ENCODE data around the gene EPB41L4B.

The EPB41L4B gene

DNA sequence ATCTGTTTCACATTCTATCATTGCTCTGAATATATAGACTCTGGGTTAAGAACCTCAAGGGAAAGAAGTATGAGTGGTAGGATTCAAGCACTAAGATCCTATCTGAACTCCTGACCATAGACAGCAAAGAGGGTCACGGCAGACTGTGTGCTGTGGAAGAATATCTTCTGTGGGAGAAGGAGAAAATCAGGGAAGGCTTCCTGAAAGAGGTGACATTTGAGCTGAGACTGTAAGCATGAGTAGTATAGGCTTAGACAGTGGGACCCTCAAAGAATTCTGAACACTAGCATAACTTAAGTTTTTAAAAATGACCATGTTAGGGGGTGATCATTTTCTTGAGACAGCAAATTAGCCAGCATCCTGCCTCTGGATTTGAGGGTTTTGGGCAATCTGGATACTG is 157.7 kb downstream of the EPB41L4B start:
- TF ChIP-seq EZH2phosphoT487 (IDR thresholded peaks at IDR 0.05; ENCODE audit: low read depth), result no peak
- TF ChIP-seq, protein P1, sequence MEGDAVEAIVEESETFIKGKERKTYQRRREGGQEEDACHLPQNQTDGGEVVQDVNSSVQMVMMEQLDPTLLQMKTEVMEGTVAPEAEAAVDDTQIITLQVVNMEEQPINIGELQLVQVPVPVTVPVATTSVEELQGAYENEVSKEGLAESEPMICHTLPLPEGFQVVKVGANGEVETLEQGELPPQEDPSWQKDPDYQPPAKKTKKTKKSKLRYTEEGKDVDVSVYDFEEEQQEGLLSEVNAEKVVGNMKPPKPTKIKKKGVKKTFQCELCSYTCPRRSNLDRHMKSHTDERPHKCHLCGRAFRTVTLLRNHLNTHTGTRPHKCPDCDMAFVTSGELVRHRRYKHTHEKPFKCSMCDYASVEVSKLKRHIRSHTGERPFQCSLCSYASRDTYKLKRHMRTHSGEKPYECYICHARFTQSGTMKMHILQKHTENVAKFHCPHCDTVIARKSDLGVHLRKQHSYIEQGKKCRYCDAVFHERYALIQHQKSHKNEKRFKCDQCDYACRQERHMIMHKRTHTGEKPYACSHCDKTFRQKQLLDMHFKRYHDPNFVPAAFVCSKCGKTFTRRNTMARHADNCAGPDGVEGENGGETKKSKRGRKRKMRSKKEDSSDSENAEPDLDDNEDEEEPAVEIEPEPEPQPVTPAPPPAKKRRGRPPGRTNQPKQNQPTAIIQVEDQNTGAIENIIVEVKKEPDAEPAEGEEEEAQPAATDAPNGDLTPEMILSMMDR (IDR thresholded peaks at IDR 0.05; ENCODE audit: low read depth, low read length), result no peak
- Histone ChIP-seq H3K27me3 (ENCODE audit: low read depth, low read length) (peaks cover 6% of the 10 kb centered on the region; the same call in 1 of the 2 replicates), H3K4me1 (ENCODE audit: low read length) (peaks cover 16% of the 10 kb centered on the region), H3K4me2 (ENCODE audit: low read length) (no peak overlapping the region), H3K36me3 (replicated peaks; ENCODE audit: low read depth, low read length) (no peaks in the 10 kb centered on the region), H2AFZ (ENCODE audit: low read depth, low read length) (no peak overlapping the region), H3K9me3 (ENCODE audit: insufficient read depth, low read length) (no peaks in the 10 kb centered on the region), H4K20me1 (ENCODE audit: insufficient read depth, low read length) (no peaks in the 10 kb centered on the region), H3K27ac (ENCODE audit: low read length) (no peak overlapping the region), H3K4me3 (ENCODE audit: low read length) (no peak overlapping the region), H3K9ac (ENCODE audit: low read length) (no peak overlapping the region), H3K79me2 (ENCODE audit: low read length) (no peaks in the 10 kb centered on the region)

DNA sequence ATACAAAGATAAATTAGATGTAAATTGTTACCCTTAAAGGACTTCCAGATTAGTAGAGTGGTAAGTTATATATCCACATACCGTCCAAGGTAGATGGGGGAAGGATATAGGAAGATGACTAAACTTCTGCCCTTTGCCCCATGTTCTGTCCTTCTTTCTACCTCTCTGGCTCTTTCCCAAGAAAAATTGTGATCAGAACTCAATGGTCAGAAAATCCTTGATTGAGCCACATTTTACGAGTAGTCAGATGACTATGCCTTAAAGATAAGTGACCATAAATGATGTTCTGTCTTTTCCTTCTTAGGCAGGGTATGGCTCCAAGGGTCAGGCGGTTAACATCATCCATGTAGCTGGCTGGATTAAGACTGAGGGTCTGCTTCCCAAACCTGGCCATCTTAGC is 158.2 kb downstream of the EPB41L4B start:
- H3K79me2 ChIP-seq (ENCODE audit: low read length), result no peaks in the 10 kb centered on the region
- no peaks in the 10 kb centered on the region for H4K20me1 ChIP-seq (ENCODE audit: insufficient read depth, low read length)
- H3K27ac ChIP-seq (ENCODE audit: low read length), result no peak overlapping the region
- no peak overlapping the region for H3K9ac ChIP-seq (ENCODE audit: low read length)
- no peak for TF ChIP-seq EZH2phosphoT487 (IDR thresholded peaks at IDR 0.05; ENCODE audit: low read depth)
- TF ChIP-seq, protein P1 (IDR thresholded peaks at IDR 0.05; ENCODE audit: low read depth, low read length), result no peak
- H3K4me2 ChIP-seq (ENCODE audit: low read length), result no peak overlapping the region
- H3K27me3 ChIP-seq (ENCODE audit: low read depth, low read length), result peaks cover 6% of the 10 kb centered on the region; the same call in 1 of the 2 replicates
- H3K4me3 ChIP-seq (ENCODE audit: low read length), result no peak overlapping the region
- no peaks in the 10 kb centered on the region for H3K9me3 ChIP-seq (ENCODE audit: insufficient read depth, low read length)
- H2AFZ ChIP-seq (ENCODE audit: low read depth, low read length), result no peak overlapping the region
- H3K36me3 ChIP-seq (replicated peaks; ENCODE audit: low read depth, low read length), result no peaks in the 10 kb centered on the region
- H3K4me1 ChIP-seq (ENCODE audit: low read length), result peaks cover 16% of the 10 kb centered on the region

DNA sequence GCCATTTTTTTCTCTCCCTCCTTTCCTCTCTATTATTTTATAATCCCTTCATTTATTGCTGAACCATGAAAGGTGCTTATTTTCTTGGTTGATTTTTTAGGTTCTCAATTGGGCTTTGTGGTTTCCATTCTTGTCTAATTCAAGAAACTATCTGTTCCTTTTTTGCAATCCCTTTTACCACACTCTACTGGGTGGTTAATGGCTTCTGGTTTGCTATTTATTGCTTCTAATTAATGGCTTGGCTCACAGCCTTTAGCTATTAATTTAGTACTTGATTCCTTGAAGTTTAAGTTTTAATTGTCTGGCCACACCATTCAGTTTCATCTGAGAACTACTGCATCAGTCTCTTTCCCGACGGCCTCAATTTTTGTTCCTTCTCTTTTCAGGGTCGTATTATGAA is 159.4 kb downstream of the EPB41L4B start:
- H4K20me1 ChIP-seq (ENCODE audit: insufficient read depth, low read length), result no peaks in the 10 kb centered on the region
- H3K27ac ChIP-seq (ENCODE audit: low read length), result no peak overlapping the region
- no peak overlapping the region for H3K4me3 ChIP-seq (ENCODE audit: low read length)
- no peaks in the 10 kb centered on the region for H3K79me2 ChIP-seq (ENCODE audit: low read length)
- H3K36me3 ChIP-seq (replicated peaks; ENCODE audit: low read depth, low read length), result no peaks in the 10 kb centered on the region
- H2AFZ ChIP-seq (ENCODE audit: low read depth, low read length), result no peak overlapping the region
- H3K4me2 ChIP-seq (ENCODE audit: low read length), result no peak overlapping the region
- no peaks in the 10 kb centered on the region for H3K9me3 ChIP-seq (ENCODE audit: insufficient read depth, low read length)
- TF ChIP-seq EZH2phosphoT487 (IDR thresholded peaks at IDR 0.05; ENCODE audit: low read depth), result no peak
- TF ChIP-seq, protein P1 (IDR thresholded peaks at IDR 0.05; ENCODE audit: low read depth, low read length), result no peak
- H3K9ac ChIP-seq (ENCODE audit: low read length), result no peak overlapping the region
- H3K27me3 ChIP-seq (ENCODE audit: low read depth, low read length), result peaks cover 6% of the 10 kb centered on the region; the same call in 1 of the 2 replicates
- peaks cover 16% of the 10 kb centered on the region for H3K4me1 ChIP-seq (ENCODE audit: low read length)

DNA sequence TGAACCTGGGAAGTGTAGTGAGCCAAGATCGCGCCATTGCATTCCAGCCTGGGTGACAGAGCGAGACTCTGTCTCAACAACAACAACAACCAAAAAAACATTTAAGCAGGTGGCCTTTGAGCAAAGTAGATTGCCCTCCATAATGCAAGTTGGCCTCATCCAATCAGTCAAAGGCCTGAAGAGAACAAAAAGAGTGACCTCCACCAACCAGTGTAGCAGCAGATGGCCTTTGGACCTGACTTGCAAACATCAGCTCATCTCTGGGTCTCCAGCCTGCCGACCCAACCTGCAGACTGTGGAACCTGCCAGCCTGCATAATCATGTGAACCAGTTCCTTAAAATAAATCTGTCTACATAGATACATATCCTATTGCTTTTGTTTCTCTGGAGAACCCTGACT is 161.3 kb downstream of the EPB41L4B start:
- peaks cover 2% of the 10 kb centered on the region; the same call in 1 of the 2 replicates for H3K9me3 ChIP-seq (ENCODE audit: insufficient read depth, low read length)
- H3K36me3 ChIP-seq (replicated peaks; ENCODE audit: low read depth, low read length), result no peaks in the 10 kb centered on the region
- no peak overlapping the region for H3K4me2 ChIP-seq (ENCODE audit: low read length)
- H3K4me3 ChIP-seq (ENCODE audit: low read length), result no peak overlapping the region
- no peak overlapping the region for H3K27ac ChIP-seq (ENCODE audit: low read length)
- no peaks in the 10 kb centered on the region for H4K20me1 ChIP-seq (ENCODE audit: insufficient read depth, low read length)
- TF ChIP-seq, protein P1 (IDR thresholded peaks at IDR 0.05; ENCODE audit: low read depth, low read length), result no peak
- TF ChIP-seq EZH2phosphoT487 (IDR thresholded peaks at IDR 0.05; ENCODE audit: low read depth), result no peak
- no peak overlapping the region for H2AFZ ChIP-seq (ENCODE audit: low read depth, low read length)
- H3K9ac ChIP-seq (ENCODE audit: low read length), result no peak overlapping the region
- no peaks in the 10 kb centered on the region for H3K79me2 ChIP-seq (ENCODE audit: low read length)
- peaks cover 6% of the 10 kb centered on the region; the same call in 1 of the 2 replicates for H3K27me3 ChIP-seq (ENCODE audit: low read depth, low read length)
- H3K4me1 ChIP-seq (ENCODE audit: low read length), result peaks cover 13% of the 10 kb centered on the region
